Loucy (cell line): ENCODE measurements around the gene BICRA.

Source experiments
- EZH2phosphoT487 ChIP-seq: fragments of 200-600 bp; IDR thresholded peaks from 2 replicates; pipeline ENCODE4 v1.6.1; 2018; ENCODE audit warnings: antibody characterized with exemption, mild to moderate bottlenecking, moderate library complexity, borderline replicate concordance
- TF ChIP-seq, protein P1 (sequence below): fragments of 200-600 bp; sonication (generic); conservative IDR thresholded peaks from 2 replicates; pipeline ENCODE4 v1.5.1; 2014; ENCODE audit warnings: mild to moderate bottlenecking, antibody characterized with exemption, low read length

DNA sequence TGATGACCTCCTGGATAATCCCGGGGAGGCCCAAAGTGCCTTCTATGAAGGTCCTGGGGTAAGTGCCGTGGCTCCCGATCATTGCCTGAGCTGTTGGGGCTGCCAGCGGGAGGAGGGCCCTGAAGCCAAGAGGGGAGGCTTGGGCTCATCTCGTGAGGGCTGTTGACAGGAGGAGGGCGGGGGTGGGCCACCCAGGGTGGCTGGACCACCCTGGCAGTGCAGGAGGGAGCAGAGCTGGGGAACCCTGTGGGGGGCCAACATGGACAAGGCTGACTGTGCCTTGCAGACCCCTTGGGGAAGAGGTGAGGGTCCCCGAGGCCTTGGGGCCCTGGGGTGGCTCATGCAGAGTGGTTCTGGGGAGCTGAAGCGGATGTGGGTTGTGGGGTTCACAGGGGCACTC lies 66.9 kb downstream of the BICRA start:
- TF ChIP-seq, protein P1, sequence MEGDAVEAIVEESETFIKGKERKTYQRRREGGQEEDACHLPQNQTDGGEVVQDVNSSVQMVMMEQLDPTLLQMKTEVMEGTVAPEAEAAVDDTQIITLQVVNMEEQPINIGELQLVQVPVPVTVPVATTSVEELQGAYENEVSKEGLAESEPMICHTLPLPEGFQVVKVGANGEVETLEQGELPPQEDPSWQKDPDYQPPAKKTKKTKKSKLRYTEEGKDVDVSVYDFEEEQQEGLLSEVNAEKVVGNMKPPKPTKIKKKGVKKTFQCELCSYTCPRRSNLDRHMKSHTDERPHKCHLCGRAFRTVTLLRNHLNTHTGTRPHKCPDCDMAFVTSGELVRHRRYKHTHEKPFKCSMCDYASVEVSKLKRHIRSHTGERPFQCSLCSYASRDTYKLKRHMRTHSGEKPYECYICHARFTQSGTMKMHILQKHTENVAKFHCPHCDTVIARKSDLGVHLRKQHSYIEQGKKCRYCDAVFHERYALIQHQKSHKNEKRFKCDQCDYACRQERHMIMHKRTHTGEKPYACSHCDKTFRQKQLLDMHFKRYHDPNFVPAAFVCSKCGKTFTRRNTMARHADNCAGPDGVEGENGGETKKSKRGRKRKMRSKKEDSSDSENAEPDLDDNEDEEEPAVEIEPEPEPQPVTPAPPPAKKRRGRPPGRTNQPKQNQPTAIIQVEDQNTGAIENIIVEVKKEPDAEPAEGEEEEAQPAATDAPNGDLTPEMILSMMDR = no peak
- no peak for TF ChIP-seq EZH2phosphoT487
